Measurements from ENCODE around the gene FAM193A.

GRCh38 chr4:2507259-2507658 lies 29.2 kb upstream of the FAM193A start:
- TF ChIP-seq CTCF (optimal IDR thresholded peaks at IDR 0.05 in 1 of 3, IDR thresholded peaks at IDR 0.05 in 1 of 3, conservative IDR thresholded peaks at IDR 0.05 in 1 of 3; ENCODE audit: extremely low read depth in 1 of 3, insufficient read depth in 2 of 3, low read length in 3 of 3), result no peak
- no peak for TF ChIP-seq EZH2 (IDR thresholded peaks at IDR 0.05; ENCODE audit: low read length)
